ENCODE results near the gene SGMS1.

SGMS1 gene

GRCh38 chr10:50592961-50593418 is 30.8 kb downstream of the SGMS1 start:
- ATAC-seq: no peak

GRCh38 chr10:50590935-50591334 is 32.8 kb downstream of the SGMS1 start:
- no peak for TF ChIP-seq ARNTL (CRISPR knock-in tag; IDR thresholded peaks at IDR 0.05; ENCODE audit: borderline replicate concordance, low read depth)
- no peak for TF ChIP-seq BACH2 (CRISPR knock-in tag; IDR thresholded peaks at IDR 0.05; ENCODE audit: borderline replicate concordance)
- no peak for TF ChIP-seq TOX (CRISPR knock-in tag; IDR thresholded peaks at IDR 0.05; ENCODE audit: borderline replicate concordance)
- no peak for TF ChIP-seq ESRRG (CRISPR knock-in tag; IDR thresholded peaks at IDR 0.05)
- TF ChIP-seq ZFP30 (CRISPR knock-in tag; IDR thresholded peaks at IDR 0.05): no peak
- TF ChIP-seq CSDC2 (CRISPR knock-in tag; IDR thresholded peaks at IDR 0.05): no peak
- TF ChIP-seq, protein P1, sequence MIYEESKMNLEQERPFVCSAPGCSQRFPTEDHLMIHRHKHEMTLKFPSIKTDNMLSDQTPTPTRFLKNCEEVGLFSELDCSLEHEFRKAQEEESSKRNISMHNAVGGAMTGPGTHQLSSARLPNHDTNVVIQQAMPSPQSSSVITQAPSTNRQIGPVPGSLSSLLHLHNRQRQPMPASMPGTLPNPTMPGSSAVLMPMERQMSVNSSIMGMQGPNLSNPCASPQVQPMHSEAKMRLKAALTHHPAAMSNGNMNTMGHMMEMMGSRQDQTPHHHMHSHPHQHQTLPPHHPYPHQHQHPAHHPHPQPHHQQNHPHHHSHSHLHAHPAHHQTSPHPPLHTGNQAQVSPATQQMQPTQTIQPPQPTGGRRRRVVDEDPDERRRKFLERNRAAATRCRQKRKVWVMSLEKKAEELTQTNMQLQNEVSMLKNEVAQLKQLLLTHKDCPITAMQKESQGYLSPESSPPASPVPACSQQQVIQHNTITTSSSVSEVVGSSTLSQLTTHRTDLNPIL (CRISPR knock-in tag; IDR thresholded peaks at IDR 0.05; ENCODE audit: low read depth): no peak
- TF ChIP-seq, protein P2, sequence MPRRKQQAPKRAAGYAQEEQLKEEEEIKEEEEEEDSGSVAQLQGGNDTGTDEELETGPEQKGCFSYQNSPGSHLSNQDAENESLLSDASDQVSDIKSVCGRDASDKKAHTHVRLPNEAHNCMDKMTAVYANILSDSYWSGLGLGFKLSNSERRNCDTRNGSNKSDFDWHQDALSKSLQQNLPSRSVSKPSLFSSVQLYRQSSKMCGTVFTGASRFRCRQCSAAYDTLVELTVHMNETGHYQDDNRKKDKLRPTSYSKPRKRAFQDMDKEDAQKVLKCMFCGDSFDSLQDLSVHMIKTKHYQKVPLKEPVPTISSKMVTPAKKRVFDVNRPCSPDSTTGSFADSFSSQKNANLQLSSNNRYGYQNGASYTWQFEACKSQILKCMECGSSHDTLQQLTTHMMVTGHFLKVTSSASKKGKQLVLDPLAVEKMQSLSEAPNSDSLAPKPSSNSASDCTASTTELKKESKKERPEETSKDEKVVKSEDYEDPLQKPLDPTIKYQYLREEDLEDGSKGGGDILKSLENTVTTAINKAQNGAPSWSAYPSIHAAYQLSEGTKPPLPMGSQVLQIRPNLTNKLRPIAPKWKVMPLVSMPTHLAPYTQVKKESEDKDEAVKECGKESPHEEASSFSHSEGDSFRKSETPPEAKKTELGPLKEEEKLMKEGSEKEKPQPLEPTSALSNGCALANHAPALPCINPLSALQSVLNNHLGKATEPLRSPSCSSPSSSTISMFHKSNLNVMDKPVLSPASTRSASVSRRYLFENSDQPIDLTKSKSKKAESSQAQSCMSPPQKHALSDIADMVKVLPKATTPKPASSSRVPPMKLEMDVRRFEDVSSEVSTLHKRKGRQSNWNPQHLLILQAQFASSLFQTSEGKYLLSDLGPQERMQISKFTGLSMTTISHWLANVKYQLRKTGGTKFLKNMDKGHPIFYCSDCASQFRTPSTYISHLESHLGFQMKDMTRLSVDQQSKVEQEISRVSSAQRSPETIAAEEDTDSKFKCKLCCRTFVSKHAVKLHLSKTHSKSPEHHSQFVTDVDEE (CRISPR knock-in tag; IDR thresholded peaks at IDR 0.05): no peak
- no peak for TF ChIP-seq SNAI2 (CRISPR knock-in tag; IDR thresholded peaks at IDR 0.05)
- no peak for ATAC-seq

More at GRCh38 chr10:50592961-50593418, 30.8 kb downstream of the SGMS1 start:
- no peak for TF ChIP-seq ESRRG (CRISPR knock-in tag; IDR thresholded peaks at IDR 0.05)
- TF ChIP-seq, protein P2 (CRISPR knock-in tag; IDR thresholded peaks at IDR 0.05): no peak
- TF ChIP-seq CSRNP3 (CRISPR knock-in tag; IDR thresholded peaks at IDR 0.05): no peak
- no peak for TF ChIP-seq BACH2 (CRISPR knock-in tag; IDR thresholded peaks at IDR 0.05; ENCODE audit: borderline replicate concordance)
- no peak for TF ChIP-seq ZNF8 (CRISPR knock-in tag; IDR thresholded peaks at IDR 0.05)
- TF ChIP-seq ISL1 (CRISPR knock-in tag; IDR thresholded peaks at IDR 0.05): no peak
- TF ChIP-seq CSDC2 (CRISPR knock-in tag; IDR thresholded peaks at IDR 0.05): no peak
- TF ChIP-seq ZC3H10 (CRISPR knock-in tag; IDR thresholded peaks at IDR 0.05): no peak
- TF ChIP-seq, protein P1 (CRISPR knock-in tag; IDR thresholded peaks at IDR 0.05; ENCODE audit: low read depth): no peak
- TF ChIP-seq POU6F1 (CRISPR knock-in tag; IDR thresholded peaks at IDR 0.05; ENCODE audit: borderline replicate concordance, low read depth): no peak

DNA sequence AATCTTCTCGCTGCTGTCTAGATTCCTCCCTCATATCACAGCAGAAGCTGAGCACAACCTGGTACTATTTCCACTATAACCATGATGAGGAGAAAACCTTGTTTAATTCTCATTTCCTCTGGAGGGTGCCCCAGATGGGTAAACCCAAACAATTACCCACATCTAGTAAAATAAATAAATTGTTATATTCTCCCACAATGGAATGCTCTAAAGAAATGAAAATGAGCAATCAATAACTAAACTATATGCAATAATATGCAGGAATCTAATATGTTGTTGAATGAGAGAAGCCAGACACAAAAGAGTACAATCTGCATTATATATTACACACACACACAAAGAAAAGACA is 37.0 kb downstream of the SGMS1 start:
- no peak for ATAC-seq
- TF ChIP-seq CSDC2 (CRISPR knock-in tag; IDR thresholded peaks at IDR 0.05) (no peak), RARB (CRISPR knock-in tag; IDR thresholded peaks at IDR 0.05) (no peak), ZNF8 (CRISPR knock-in tag; IDR thresholded peaks at IDR 0.05) (no peak), GLIS3 (CRISPR knock-in tag; IDR thresholded peaks at IDR 0.05) (no peak), ZNF70 (CRISPR knock-in tag; IDR thresholded peaks at IDR 0.05) (no peak), ZFP3 (CRISPR knock-in tag; IDR thresholded peaks at IDR 0.05) (no peak), ESRRG (CRISPR knock-in tag; IDR thresholded peaks at IDR 0.05) (no peak), ZFP30 (CRISPR knock-in tag; IDR thresholded peaks at IDR 0.05) (no peak), OSR1 (CRISPR knock-in tag; IDR thresholded peaks at IDR 0.05) (no peak), ZC3H10 (CRISPR knock-in tag; IDR thresholded peaks at IDR 0.05) (no peak), POU6F1 (CRISPR knock-in tag; IDR thresholded peaks at IDR 0.05; ENCODE audit: borderline replicate concordance, low read depth) (no peak), ARNTL (CRISPR knock-in tag; IDR thresholded peaks at IDR 0.05; ENCODE audit: borderline replicate concordance, low read depth) (no peak), ZNF565 (CRISPR knock-in tag; conservative IDR thresholded peaks at IDR 0.05; ENCODE audit: low read depth) (no peak), CSRNP3 (CRISPR knock-in tag; IDR thresholded peaks at IDR 0.05) (no peak)
- TF ChIP-seq, protein P1 (CRISPR knock-in tag; IDR thresholded peaks at IDR 0.05; ENCODE audit: low read depth): no peak

Data from SK-N-SH treated with all-trans-retinoic acid at 6 μM for 48 hours (cell line).